ENCODE results near the gene RPN1. TPM values are rescaled to one million over a fixed set of nuclear protein-coding genes. Genes with fewer than 3 reads are reported as not detected.

Gene RPN1
- total RNA-seq, 1 experiment from 2014 or later = 176 TPM

Other genes starting within 250 kb of the RPN1 start
- not detected in 2 replicates for gene DNAJB8, start 183.9 kb downstream of the RPN1 start, total RNA-seq (2014; rRNA removed; shearing (Covaris generic); ENCODE audit: low replicate concordance)
- gene GATA2, start 157.6 kb downstream of the RPN1 start, total RNA-seq (2014; rRNA removed; shearing (Covaris generic); ENCODE audit: low replicate concordance) = not detected in 2 replicates
- 47.8 and 71.2 TPM in 2 replicates for gene RAB7A, start 75.4 kb upstream of the RPN1 start, total RNA-seq (2014; rRNA removed; shearing (Covaris generic); ENCODE audit: low replicate concordance)
- gene ACAD9, start 228.8 kb upstream of the RPN1 start, total RNA-seq (2014; rRNA removed; shearing (Covaris generic); ENCODE audit: low replicate concordance) = 27.5 and 33.8 TPM in 2 replicates